HG02610 (cell line): Measurements from ENCODE around the gene KLRC2.
"Not testable (repeated sequence)": the region's sequence is repeated elsewhere in the genome, so short reads cannot be mapped to it uniquely, and the experiment has no call there.

Experiments used
- ATAC-seq: cut with Tn5 transposase; IDR thresholded peaks from one replicate; pipeline ENCODE4 v1.9.1; 2021; ENCODE audit warnings: mild to moderate bottlenecking, moderate library complexity; ENCODE audit not compliant: unreplicated experiment

Gene KLRC2

DNA sequence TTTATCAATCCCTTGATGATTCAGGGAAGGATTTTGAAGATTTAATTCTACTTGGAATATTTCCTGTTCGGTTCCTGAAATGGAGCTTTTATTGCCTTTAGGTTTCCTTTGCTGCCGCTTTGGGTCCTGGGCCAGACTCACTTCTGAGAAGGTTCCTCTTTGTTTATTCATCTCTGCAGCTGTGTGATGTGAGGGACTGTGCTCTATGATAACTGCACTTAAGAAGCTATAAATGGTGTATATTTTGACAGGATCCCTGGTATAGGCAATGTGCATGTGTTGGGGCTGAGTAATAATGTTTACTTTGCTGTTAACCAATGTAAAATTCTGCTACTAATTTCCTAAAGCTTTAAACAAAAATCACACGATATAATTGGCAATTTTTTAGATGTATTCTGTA lies at the start of gene KLRC2:
Gene KLRC2, minus strand, starts transcription at position 195 of the 400 bp plus-strand sequence. Its CDS starts 24 bp downstream, at position 171.
- not testable (repeated sequence) for ATAC-seq

DNA sequence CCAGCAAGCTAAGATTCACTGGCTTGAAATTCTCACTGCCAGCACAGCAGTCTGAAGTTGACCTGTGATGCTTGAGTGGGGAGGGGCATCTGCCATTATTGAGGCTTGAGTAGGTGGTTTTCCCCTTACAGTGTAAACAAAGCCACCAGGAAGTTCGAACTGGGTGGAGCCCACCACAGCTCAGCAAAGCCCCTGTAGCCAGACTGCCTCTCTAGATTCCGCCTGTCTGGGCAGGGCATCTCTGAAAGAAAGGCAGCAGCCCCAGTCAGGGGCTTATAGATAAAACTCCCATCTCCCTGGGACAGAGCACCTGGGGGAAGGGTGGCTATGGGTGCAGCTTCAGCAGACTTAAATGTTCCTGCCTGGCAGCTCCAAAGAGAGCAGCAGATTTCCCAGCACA lies 46.1 kb upstream of the KLRC2 start:
- ATAC-seq: not testable (repeated sequence)

DNA sequence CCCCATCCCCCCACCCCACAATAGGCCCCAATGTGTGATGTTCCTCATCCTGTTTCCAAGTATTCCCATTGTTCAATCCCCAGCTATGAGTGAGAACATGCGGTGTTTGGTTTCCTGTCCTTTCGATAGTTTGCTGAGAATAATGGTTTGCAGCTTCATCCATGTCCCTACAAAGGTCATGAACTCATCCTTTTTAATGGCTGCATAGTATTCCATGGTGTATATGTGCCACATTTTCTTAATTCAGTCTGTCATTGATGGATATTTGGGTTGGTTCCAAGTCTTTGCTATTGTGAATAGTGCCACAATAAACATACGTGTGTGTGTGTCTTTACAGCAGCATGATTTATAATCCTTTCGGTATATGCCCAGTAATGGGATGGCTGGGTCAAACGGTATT lies 37.0 kb upstream of the KLRC2 start:
- not testable (repeated sequence) for ATAC-seq

DNA sequence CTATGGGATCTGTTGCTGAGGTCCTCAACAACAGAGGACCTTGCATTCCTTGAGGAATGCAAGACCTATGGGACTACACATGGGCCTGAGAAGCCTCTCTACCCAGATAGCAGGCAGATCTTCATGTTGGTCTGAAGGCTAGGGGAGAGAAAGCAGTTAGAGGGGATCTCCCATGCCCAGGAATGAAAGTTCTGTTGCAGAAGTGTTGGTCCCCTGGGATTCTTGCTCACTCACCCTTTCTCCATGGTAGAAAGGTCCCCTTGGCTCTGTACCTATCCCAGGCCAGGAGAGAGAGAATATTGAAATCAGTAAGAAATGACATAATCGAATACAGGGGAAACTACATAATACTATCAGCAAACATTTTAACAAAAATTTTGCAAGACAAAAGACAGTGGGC lies 33.9 kb upstream of the KLRC2 start:
- ATAC-seq: no peak

DNA sequence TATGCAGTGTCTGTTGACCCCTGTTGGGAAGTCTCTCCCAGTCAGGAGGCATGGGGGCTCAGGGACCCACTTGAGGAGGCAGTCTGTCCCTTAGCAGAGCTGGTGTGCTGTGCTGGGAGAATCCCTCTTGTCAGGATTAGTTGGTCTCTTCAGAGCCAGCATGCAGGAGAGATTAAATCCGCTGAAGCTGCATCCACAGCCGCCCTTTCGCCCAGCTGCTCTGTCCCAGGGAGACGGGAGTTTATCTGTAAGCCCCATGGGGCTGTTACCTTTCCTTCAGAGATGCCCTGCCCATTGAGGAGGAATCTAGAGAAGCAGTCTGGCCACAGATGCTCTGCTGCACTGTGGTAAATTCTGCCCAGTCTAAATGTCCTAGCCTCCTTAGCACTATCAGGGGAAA lies 30.5 kb upstream of the KLRC2 start:
- ATAC-seq: no peak

DNA sequence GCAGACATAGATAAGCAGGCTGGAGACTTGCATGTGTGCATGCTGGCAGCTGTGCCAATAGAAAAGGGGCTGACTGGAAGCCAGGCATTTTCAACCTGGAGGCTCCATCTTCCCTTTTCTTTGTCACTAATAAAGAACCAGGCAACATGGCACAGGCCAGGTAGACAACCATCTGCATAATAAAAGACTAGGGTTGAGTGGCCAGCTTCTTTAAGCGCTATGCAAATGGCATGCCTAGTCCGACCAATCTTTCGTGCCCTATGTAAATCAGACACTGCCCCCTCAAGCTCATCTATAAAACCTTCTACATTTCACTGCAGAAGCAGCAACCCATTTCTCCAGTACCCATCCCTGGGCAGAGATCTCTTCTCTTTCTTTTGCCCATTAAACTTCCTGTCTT lies 21.9 kb upstream of the KLRC2 start:
- no peak for ATAC-seq

DNA sequence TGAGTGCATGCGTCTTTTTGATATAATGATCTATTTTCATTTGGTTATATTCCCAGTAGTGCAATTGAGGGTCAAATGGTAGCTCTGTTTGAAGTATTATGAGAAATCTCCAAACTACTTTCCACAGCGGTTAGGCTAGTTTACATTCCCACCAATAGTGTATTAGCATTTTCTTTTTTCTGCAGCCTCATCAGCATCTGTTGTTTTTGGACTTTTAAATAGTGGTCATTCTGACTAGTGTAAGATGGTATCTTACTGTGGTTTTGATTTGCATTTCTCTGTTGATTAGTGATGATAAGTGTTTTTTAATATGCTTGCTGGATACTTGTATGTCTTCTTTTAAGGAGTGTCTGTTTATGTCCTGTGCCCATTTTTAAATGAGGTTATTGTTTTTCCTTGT lies 21.0 kb upstream of the KLRC2 start:
- no peak for ATAC-seq

DNA sequence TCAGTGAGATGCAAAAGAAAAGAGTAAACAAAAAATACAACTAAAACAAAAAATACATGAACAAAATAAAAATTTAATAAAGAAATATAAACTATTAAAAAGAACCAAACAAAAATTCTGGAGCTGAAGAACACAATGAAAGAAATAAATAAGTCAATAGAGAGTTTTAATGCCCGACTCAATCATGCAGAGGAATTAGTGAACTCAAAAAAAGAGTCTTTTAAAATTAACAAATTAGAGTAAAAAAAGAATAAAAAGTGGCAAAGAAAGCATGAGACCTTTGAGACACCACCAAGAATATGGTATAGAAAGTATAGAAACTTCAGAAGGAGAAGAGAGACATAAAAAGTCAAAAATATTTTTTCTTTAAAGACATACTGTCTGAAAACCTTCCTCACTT lies 20.0 kb upstream of the KLRC2 start:
- ATAC-seq: no peak

DNA sequence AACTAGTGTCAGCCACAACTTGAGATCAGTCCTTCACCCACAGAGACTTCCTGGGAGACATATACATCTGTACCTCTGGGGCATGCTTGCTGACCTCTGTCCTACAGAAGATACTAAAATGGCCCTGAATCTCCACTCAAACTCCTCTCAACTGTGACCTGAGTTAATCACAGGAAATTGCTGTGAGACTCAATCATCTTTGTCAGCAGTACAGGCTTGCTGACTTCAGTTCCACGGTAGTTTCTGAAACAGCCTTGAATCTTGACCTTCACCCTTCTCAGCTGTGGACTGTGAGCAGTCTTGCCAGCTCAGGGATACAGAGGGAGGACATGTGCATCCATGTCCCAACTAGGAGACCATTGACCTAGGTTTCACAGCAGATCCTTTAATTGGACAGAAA lies 18.7 kb upstream of the KLRC2 start:
- ATAC-seq: no peak

DNA sequence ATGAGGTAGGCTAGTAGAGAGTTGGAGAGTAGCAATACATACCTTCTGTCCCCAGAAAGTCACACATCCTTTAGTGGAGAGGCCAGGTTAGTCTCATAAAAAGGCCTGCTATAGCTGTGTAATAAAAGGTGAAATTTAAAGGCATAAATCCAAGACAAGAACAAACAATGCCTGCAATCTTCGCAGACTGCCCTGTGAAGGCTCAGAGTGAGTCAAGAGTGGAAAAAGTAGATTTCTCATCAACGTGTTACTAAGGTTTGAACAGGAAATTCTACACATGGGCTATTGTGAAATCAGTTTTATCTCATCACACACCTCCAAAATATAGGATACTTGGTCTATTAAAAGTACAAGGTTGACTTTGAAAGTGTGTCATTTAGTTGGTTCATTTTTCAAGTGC lies 17.3 kb upstream of the KLRC2 start, which contains the start of gene KLRC1:
Gene KLRC1, minus strand, starts transcription at position 222 of the 400 bp plus-strand sequence. CDS start 2,221 bp downstream, outside the sequence.
- ATAC-seq: no peak

DNA sequence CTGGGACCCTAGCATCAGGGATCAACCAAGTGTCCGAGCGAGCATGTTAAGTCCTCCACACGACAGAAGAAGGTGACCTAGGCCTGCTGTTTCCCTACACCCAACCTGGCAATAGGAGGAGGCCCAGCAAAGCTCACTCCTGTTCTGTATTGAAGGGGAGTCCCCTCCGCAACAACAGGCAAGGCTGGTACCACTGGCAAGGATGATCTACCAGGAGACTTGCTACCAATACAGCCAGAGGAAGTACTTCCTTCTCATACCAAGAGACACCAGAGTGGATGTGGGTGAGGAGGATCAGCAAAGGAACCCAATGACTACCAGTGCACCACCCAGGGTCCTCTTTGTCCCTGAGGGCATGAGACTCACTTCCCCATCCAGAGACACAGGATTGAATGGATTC lies 12.4 kb upstream of the KLRC2 start:
- ATAC-seq: no peak

DNA sequence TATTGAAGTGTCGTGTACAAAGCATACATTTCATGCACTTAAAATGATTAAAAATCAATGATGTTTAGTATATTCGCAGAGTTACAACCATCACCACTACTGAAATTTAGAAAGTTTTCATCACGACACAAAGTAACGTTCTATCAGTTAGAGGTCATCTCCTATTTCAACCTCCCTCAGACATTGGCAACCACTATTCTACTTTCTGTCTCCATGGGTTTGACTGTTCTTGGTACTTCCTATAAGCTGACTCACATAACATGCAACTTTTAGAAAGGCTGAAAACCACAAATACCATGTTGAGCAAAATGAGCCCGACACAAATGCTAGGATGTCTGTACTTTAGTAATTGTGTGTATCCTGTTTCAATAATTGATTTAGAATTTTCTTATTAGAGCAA lies 10.2 kb upstream of the KLRC2 start:
- ATAC-seq: not testable (repeated sequence)

DNA sequence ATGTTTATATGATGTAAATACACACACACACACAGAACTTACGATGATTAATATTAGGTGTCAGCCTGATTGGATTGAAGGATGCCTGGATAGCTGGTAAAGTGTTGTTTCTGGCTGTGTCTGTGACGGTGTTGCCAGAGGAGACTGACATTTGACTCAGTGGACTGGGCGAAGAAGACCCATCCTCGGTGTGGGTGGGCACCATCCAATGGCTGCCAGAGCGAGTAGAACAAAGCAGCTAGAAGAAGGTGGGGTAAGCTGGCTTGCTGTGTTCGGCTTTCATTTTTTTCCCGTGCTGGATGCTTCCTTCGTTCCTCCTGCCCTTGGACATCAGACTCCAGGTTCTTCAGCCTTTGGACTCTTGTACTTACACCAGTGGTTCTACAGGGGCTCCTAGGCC lies 5.3 kb upstream of the KLRC2 start:
- not testable (repeated sequence) for ATAC-seq

DNA sequence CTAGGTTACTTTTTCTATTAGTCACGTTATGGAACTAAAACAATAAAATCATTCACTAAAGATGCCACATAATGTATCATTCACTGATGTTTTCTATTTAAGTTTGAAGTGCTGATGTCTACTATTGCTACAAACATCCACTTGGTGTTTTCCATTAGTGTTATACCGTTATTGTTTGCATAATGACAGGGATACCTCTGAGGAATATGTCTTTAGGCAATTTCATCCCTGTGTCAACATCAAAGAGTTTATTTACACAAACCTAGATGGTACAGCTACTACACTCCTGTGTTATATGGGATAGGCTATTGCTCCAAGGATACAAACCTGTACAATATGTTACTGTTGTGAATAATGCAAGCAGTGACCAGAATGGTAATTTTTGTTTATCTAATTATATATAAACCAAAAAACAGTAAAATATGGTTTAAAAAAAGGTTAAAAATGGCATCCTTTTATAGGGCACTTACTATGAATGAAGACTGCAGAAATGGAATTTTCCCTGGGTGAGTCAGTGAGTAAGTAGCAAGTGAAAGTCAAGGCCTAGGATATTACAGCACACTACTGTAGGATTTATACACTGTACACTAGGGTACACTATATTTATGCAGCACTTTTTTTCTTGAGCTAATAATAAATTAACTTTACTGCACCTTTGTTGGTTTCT lies 3.9 kb upstream of the KLRC2 start:
- ATAC-seq: not testable (repeated sequence)

DNA sequence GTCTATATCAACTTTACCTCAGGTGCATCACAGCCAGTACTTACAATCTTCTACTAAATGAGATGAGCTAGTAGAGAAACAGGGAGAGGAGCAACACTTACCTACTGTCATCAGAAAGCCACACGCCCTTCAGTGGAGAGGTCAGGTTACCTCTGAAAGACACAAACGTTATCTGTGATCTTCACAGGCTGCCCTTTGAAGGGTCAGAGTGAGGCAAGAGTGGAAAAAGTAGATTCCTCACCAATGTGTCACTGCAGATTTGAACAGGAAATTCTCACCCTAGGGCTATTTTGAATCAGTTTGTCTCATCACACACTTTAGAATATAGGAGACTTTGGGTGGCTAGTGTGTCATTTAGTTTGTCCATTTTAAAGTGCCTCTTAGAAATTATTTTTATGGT lies 1.8 kb upstream of the KLRC2 start:
- not testable (repeated sequence) for ATAC-seq

DNA sequence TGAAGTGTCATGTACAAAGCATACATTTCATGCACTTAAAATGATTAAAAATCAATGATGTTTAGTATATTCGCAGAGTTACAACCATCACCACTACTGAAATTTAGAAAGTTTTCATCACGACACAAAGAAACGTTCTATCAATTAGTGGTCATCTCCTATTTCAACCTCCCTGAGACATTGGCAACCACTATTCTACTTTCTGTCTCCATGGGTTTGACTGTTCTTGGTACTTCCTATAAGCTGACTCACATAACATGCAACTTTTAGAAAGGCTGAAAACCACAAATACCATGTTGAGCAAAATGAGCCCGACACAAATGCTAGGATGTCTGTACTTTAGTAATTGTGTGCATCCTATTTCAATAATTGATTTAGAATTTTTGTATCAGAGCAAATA lies 5.2 kb downstream of the KLRC2 start:
- not testable (repeated sequence) for ATAC-seq

DNA sequence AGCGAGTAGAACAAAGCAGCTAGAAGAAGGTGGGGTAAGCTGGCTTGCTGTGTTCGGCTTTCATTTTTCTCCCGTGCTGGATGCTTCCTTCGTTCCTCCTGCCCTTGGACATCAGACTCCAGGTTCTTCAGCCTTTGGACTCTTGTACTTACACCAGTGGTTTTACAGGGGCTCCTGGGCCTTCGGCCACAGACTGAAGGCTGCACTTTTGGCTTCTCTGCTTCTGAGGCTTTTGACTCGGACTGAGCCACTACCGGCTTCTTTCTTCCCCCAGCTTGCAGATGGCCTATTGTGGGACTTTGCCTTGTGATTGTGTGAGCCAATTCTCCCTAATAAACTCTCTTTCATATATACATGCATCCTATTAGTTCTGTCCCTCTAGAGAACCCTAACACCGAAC lies 9.9 kb downstream of the KLRC2 start:
- ATAC-seq: not testable (repeated sequence)

DNA sequence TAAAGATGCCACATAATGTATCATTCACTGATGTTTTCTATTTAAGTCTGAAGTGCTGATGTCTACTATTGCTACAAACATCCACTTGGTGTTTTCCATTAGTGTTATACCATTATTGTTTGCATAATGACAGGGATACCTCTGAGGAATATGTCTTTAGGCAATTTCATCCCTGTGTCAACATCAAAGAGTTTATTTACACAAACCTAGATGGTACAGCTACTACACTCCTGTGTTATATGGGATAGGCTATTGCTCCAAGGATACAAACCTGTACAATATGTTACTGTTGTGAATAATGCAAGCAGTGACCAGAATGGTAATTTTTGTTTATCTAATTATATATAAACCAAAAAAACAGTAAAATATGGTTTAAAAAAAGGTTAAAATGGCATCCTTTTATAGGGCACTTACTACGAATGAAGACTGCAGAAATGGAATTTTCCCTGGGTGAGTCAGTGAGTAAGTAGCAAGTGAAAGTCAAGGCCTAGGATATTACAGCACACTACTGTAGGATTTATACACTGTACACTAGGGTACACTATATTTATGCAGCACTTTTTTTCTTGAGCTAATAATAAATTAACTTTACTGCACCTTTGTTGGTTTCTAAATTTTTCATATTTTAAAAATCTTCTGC lies 11.4 kb downstream of the KLRC2 start:
- ATAC-seq: not testable (repeated sequence)

DNA sequence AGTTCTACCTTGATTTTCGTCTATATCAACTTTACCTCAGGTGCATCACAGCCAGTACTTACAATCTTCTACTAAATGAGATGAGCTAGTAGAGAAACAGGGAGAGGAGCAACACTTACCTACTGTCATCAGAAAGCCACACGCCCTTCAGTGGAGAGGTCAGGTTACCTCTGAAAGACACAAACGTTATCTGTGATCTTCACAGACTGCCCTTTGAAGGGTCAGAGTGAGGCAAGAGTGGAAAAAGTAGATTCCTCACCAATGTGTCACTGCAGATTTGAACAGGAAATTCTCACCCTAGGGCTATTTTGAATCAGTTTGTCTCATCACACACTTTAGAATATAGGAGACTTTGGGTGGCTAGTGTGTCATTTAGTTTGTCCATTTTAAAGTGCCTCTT lies 13.7 kb downstream of the KLRC2 start:
- ATAC-seq: not testable (repeated sequence)

DNA sequence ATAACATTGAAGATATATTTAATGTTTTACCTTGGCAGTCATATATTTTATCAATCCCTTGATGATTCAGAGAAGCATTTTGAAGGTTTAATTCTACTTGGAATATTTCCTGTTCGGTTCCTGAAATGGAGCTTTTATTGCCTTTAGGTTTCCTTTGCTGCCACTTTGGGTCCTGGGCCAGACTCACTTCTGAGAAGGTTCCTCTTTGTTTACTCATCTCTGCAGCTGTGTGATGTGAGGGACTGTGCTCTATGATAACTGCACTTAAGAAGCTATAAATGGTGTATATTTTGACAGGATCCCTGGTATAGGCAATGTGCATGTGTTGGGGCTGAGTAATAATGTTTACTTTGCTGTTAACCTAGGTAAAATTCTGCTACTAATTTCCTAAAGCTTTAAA lies 15.5 kb downstream of the KLRC2 start, which contains the start of gene KLRC3:
Gene KLRC3, minus strand, starts transcription at position 262 of the 400 bp plus-strand sequence. Its CDS starts 45 bp downstream, at position 217.
- not testable (repeated sequence) for ATAC-seq

DNA sequence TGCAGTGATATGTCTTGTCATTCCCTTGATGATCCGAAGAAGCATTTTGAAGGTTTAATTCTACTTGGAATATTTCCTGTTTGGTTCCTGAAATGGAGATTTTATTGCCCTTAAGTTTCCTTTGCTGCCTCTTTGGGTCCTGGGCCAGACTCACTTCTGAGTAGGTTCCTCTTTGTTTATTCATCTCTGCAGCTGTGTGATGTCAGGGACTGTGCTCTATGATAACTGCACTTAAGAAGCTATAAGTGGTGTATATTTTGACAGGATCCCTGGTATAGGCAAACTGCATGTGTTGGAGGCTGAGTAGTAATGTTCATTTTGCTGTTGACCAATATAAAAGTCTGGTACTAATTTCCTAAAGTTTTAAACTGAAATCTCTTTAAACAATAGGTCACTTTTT lies 26.4 kb downstream of the KLRC2 start, which contains the start of gene KLRC4:
Gene KLRC4, minus strand, starts transcription at position 366 of the 400 bp plus-strand sequence. Its CDS starts 182 bp downstream, at position 184.
- no peak for ATAC-seq

DNA sequence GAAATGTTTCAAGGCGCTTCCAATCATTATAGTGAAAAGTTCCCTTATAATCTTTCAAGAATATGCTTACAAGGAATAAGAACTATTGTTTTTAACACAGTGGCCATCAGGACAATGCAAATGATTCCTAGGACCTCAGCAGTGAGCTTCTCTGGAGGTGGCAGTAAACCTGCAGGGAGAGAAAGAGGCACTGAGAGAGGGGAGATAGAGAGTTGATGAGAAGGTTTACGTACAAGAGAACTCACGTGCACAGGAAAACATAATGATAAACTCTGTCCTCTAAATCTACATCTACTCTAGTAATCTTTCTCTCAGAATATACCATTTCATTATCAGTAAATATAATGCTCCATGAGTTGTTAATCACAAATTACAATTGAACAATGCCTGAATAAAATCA lies 27.0 kb downstream of the KLRC2 start:
- no peak for ATAC-seq
